GM18861 (cell line): ENCODE results near the gene ZNF587B.
A peak's percentile ranks its signal among the peaks of the same experiment; 100 is the strongest.
"Not testable (repeated sequence)": the region's sequence is repeated elsewhere in the genome, so short reads cannot be mapped to it uniquely, and the experiment has no call there.

Experiments used
- ATAC-seq: cut with Tn5 transposase; IDR thresholded peaks from one replicate; pipeline ENCODE4 v1.9.1; 2021; ENCODE audit not compliant: unreplicated experiment

The ZNF587B gene

GRCh38 chr19:57818378-57818777 is 11.7 kb upstream of the ZNF587B start:
- no peak for ATAC-seq

GRCh38 chr19:57819475-57820148 is 10.5 kb upstream of the ZNF587B start:
- peak; percentile 80 for ATAC-seq

DNA sequence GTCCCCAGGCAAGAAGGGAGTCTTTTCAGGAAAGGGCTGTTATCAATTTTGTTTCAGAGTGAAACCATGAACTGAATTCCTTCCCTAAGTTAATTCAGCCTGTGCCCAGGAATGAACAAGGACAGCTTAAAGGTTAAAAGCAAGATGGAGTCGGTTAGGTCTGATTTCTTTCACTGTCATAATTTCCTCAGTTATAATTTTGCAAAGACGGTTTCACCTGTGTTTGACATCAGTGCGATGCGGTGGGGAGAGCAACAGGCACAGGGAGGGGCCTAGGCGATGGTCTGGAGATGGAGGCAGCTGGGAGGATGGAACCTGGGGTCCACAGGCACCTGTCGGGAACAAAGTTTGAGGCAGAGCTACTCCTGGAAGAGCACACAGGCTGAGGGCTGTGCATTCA is 9.5 kb upstream of the ZNF587B start:
- no peak for ATAC-seq

- not testable (repeated sequence) for ATAC-seq
Observed at GRCh38 chr19:57821095-57821494, 9.0 kb upstream of the ZNF587B start.

GRCh38 chr19:57821501-57821900 is 8.6 kb upstream of the ZNF587B start:
- not testable (repeated sequence) for ATAC-seq

DNA sequence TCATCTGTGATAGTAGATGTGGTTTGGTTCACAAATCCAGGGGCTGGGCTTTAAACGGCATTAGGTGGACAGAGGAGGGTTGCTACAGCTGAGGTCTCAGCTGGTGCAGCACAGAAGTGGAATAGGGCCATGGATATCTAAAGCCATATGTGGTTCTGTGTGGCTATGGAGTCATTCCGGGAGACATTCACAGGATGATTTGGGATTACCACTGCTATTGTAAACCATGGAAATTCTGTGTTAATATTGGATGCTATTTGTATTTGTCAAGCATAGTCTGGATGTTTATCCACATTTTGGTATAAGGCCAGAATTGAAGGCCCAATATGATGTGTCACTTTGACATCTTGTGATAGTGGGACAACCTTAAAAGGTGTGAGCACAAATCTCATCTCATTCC is 6.9 kb upstream of the ZNF587B start:
- ATAC-seq = not testable (repeated sequence)

DNA sequence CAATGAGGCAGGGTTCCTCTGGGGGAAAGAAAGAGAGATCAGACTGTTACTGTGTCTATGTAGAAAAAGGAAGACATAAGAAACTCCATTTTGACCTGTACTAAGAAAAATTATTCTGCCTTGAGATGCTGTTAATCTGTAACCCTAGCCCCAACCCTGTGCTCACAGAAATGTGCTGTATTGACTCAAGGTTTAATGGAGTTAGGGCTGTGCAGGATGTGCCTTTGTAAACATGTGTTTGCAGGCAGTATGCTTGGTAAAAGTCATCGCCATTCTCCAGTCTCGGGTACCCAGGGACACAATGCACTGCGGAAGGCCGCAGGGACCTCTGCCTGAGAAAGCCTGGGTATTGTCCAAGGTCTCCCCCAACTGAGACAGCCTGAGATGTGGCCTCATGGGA is 6.5 kb upstream of the ZNF587B start:
- ATAC-seq = not testable (repeated sequence)

- no peak for ATAC-seq
Observed at GRCh38 chr19:57825511-57825910, 4.6 kb upstream of the ZNF587B start.

DNA sequence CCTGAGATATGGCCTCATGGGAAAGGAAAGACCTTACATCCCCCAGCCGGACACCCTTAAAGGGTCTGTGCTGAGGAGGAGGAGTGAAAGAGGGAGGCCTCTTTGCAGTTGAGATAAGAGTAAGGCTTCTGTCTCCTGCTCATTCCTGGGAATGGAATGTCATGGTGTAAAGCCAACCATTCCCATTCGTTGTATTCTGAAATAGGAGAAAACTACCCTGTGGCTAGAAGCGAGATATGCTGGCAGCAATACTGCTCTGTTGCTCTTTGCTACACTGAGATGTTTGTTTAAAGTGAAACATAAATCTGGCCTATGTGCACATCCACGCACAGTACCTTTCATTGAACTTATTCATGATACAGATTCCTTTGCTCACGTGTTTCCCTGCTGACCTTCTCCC is 783 bp upstream of the ZNF587B start:
- ATAC-seq = no peak

GRCh38 chr19:57836991-57837390 is 6.9 kb downstream of the ZNF587B start:
- not testable (repeated sequence) for ATAC-seq

DNA sequence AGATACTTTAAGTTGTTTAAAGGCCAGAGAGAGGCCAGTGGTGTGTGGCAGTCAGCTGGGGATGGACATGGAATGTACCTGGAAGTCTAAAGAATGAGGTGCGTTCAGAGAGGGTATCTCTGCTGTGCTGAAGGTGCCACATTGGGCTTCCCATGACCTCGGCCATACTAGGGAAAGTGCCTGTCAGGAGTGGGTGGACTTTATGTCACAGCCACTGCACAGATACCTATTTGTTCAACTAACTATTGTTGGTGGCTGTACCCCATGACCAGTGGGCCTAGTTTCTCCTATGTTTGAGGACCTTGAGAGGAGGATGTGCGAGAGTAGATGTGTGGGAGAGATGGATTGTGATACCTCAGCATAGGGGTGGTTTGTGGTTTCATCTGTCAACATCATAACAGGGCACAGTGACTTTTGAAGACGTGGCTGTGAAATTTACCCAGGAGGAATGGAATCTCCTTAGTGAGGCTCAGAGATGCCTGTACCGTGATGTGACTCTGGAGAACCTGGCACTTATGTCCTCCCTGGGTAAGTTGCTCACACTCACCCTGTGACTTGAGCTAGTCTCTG is 8.6 kb downstream of the ZNF587B start:
- not testable (repeated sequence) for ATAC-seq

- no peak for ATAC-seq
Observed at GRCh38 chr19:57841122-57841763, 11.1 kb downstream of the ZNF587B start.

DNA sequence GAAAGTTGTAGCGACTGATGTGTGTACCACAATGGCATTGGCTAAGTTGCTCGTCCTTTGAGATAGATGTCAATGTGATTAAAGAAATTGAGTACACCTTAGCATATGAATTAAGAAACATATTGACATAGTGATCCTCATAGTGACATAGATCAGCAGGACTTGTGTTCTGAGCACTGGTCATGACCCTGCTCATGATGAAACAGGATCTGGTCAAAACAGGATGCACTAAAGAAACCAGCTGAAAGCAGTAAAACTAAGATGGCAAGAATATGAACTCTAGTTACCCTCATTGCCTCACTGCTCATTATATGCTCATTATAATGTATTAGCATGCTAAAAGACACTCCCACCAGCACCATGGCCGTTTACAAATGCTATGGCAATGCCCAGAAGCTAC is 17.1 kb downstream of the ZNF587B start:
- not testable (repeated sequence) for ATAC-seq

DNA sequence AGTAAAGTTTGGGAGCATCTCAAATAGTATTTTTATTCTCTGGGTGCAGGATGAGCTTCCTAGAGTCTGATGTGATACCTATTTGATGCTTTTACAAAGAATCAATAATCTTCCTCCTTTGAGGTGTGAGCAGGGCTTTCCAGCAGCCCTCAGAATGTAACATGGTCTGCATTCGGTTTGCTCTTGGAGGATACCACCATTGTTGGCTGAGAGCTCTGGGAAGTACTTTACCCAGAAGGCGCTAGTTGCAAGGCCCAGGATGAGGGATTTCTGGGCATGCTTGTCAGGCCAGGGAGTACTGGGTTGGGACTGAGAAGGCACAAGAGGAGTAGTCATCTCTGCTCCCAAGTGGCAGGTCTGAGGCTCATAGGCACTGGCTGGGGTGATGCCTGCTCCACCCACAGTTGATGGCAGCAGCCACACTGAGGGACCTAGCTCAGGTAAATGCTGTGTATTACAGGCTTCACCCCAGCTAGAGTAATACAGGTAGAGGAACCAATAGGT is 19.1 kb downstream of the ZNF587B start:
- peak; percentile 8 for ATAC-seq

DNA sequence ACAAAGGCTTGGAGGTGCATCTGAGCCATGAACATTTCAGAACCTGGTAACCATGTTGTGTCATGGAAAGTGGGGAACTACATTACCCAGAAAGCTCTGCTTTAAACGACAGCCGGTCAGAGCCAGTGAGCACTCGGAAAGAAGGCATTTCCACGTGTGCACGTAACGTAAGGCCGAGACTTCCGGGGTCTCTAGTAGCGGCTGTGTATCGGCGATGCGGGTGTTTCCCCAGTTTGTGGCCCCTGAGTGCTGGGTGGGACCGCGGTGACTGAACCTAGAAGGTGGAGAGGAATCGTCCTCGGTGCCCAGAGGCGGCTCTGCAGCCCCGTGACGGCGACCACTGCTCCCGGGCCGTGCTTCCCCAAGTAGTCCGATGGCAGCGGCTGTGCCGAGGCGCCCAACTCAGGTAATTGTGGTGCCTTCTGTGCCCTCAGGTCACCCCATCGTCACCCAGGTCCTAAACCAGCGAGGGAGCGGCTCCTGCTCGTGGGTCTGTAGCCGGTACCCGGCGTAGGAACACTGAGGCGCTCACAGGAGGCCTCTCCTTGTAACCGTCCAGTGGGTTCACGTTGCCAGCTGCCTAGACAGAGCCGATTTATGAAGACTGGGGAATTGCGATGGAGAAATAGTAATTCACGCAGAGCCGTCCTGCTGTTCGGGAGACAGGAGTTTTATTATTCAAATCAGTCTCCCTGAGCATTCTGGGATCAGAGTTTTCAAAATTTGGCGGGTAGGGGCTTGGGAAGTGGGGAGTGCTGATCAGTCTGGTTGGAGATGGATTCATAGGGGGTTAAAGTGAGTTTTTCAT is 19.8 kb downstream of the ZNF587B start, which contains the start of gene ZNF587:
ZNF587 (plus strand) TSS at position 194 of the 808 bp plus-strand sequence; CDS start at position 374, 180 bp downstream.
- ATAC-seq = peak; percentile 81

DNA sequence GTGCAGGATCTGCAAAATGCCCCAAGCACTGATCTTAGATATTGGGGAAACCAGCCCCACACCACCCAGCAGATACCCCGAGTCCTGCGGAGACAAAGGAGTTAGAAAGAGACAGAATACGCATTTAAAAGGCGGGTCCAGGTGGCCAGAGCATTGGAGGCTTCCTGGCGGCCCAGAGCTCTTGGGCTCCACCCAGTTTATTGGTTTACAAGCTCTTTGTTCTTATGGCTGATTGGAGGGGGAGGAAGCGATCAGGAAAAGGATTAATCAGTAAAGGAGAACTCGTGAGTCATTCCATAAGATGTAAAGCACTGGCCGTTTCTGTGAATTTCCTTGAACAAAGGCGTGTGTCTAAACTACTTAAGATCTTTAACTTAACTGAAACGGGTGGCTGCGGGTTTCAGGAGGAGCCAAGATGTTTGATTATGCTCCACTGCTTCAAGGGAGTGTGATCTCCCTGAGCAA is 20.5 kb downstream of the ZNF587B start:
- ATAC-seq = no peak

GRCh38 chr19:57851812-57852603 is 21.9 kb downstream of the ZNF587B start:
- ATAC-seq = not testable (repeated sequence)

DNA sequence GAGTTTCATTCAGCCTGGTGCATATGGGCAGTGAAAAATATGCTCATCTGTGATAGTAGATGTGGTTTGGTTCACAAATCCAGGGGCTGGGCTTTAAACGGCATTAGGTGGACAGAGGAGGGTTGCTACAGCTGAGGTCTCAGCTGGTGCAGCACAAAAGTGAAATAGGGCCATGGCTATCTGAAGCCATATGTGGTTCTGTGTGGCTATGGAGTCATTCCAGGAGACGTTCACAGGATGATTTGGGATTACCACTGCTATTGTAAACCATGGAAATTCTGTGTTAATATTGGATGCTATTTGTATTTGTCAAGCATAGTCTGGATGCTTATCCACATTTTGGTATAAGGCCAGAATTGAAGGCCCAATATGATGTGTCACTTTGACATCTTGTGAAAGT is 24.0 kb downstream of the ZNF587B start:
- ATAC-seq = not testable (repeated sequence)

- ATAC-seq = not testable (repeated sequence)
Observed at GRCh38 chr19:57862351-57862750, 32.3 kb downstream of the ZNF587B start.

DNA sequence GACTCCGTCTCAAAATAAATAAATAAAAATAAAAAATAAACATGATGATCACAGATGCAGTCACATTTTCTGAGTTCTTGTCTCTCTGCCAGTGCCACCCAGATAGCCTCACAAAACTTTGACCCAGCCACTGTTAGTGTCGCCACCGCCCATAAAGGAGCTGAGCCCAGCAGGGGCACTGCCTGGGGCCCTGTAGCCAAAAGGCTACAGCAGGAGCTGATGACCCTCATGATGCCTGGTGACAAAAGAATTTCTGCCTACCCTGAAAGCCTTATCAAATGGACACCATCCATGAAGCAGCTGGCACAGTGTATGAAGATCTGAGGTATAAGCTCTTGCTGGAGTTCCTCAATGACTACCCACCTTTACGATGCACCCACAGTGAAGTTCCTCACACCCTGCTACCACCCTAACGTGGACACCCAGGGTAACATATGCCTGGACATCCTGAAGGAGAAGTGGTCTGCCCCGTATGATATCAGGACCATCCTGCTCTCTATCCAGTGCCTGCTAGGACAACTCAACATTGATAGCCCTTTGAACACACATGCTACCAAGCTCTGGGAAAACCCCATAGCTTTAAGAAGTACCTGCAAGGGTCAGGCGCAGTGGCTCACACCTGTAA is 37.9 kb downstream of the ZNF587B start:
- ATAC-seq = no peak
